ENCODE data around the gene PDCL3.

- TF ChIP-seq GATA3 (IDR thresholded peaks at IDR 0.05; ENCODE audit: low read depth, low read length) (no peak), GATA2 (IDR thresholded peaks at IDR 0.05; ENCODE audit: low read depth, low read length) (no peak)
Measured at GRCh38 chr2:100524331-100524730, 38.5 kb upstream of the PDCL3 start.

All from SH-SY5Y (cell line).